Stimulated activated CD4-positive, alpha-beta T cell treated with anti-CD3 and anti-CD28 coated beads, Interleukin-12 subunit alpha, Interleukin-12 subunit beta, amount 100 ng/mL, for 48 hours (primary cell): ENCODE measurements around the gene PSME2.

ENCODE experiments used
- DNase-seq, 3 donors: peaks; one replicate each; pipeline ENCODE4 v3.0.0-alpha.2; 2020; ENCODE audit warnings: low read depth in 2 of 3, low spot score in 1 of 3

The PSME2 gene

GRCh38 chr14:24156840-24157239 lies 10.4 kb upstream of the PSME2 start:
- no peak for DNase-seq

GRCh38 chr14:24155100-24155499 lies 8.7 kb upstream of the PSME2 start:
- DNase-seq: no peak

GRCh38 chr14:24151404-24152080 lies 5.1 kb upstream of the PSME2 start:
- no peak for DNase-seq

- DNase-seq: no peak
Observed at GRCh38 chr14:24150993-24151392, 4.6 kb upstream of the PSME2 start.

DNA sequence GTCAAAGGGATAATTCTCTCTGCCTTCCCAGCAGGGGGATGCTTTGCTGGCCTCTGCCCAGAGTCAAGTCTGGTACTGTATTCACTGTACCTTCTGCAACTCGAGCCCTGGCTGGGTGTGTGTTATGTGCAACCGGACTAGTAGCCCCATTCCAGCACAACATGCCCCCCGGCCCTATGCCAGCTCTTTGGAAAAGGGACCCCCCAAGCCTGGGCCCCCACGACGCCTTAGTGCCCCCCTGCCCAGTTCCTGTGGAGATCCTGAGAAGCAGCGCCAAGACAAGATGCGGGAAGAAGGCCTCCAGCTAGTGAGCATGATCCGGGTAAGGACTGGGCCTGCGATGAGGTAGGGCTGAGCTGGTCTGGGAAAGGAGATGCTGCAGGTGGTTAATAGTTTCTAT lies 4.2 kb upstream of the PSME2 start:
- no peak for DNase-seq

DNA sequence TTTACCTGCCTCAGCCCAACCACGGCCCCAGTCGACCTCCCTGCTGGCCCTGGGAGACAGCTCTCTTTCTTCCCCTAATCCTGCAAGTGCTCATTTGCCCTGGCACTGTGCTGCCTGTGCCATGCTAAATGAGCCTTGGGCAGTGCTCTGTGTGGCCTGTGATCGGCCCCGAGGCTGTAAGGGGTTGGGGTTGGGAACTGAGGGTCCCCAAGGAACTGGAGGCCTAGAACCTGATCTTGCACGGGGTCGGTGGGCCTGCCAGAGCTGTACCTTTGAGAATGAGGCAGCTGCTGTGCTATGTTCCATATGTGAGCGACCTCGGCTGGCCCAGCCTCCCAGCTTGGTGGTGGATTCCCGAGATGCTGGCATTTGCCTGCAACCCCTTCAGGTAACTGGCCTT lies 3.7 kb upstream of the PSME2 start:
- DNase-seq: no peak

DNA sequence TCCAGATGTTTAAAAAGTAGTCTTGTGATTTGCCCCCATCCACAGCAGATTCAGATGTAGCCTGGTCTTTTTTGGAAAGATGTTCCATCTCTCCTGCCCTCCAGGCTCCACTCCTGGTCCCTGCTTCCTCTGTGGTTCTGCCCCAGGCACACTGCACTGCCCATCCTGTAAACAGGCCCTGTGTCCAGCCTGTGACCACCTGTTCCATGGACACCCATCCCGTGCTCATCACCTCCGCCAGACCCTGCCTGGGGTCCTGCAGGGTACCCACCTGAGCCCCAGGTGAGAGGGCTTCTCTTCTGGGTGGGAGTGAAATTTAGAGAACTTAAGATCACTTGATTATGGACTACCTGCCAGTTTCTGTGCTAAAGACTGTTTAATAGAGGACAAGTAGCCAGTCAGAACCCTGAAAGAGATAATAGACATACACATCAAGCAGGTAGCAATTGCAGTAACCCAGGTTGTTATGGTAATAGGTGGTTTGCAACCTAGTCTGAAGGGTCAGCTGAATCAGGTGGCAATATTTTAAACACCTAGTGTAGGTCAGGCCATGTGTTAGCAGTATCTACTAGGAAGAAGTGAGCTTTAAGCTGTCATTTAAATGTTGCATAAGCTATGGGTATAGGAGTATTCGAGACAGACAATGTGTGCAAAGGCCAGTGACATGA lies 3.0 kb upstream of the PSME2 start:
- DNase-seq: no peak

DNA sequence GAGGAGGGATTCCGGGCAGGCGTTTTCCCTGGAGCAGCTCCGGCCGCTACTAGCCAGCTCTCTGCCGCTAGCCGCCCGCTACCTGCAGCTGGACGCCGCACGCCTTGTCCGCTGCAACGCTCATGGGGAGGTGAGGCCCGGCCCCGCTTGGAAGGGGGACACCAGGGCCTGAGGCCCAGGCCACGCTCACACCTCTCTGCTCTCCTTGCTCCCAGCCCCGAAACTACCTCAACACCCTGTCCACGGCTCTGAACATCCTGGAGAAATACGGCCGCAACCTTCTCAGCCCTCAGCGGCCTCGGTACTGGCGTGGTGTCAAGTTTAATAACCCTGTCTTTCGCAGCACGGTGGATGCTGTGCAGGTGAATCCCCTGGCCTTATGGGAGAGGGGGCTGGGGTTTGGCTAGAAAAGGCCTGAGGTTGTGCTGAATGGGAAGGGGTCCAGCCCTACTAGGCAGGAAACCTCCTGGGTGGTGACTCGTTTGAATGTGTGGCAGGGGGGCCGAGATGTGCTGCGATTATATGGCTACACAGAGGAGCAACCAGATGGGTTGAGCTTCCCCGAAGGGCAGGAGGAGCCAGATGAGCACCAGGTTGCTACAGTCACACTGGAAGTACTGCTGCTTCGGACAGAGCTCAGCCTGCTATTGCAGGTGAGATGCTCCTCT lies 1.5 kb upstream of the PSME2 start:
- DNase-seq: no peak

GRCh38 chr14:24146978-24147760 lies 759 bp upstream of the PSME2 start, which contains the start of gene RNF31:
Gene RNF31, plus strand, starts transcription at chr14:24147498. Its CDS starts 201 bp downstream, at chr14:24147699.
- peak; percentile 96 to 98 (median 96) for DNase-seq

DNA sequence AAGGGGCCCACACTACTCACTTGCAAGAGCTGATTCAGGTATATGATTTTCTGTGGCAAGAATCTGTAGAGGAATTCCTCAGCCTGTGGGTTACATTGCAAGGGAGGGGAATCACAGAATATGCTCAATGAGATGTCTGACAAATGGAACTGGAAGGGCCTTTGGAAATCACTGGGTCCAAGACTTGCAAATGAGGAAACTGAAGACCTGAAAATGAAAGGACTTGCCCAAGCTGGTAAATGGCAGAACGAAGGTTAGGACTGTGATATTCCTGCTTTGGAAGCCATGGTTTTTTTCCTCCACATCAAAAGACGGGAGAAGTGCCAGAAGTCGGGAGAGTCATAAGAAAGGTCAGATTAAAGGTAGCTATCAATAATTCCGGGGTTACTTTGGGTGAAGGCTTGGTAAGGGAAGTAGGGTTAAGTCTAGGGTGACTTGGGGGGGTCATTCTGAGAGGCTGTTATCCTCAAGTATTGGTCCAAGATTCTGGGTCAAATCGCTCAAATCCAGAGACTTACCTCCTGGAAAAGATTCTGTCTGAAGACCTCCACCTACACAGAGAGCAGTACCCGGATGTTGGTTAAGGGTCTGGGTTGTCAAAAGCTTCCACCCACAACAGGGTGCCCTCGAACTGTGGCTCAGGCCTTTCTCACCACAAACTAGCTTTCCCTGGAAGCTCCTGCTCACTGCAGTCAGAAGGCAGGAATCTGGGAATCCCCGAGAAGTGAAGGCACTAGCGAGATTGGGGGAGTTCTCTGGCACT lies 539 bp downstream of the PSME2 start:
- DNase-seq: no peak

DNA sequence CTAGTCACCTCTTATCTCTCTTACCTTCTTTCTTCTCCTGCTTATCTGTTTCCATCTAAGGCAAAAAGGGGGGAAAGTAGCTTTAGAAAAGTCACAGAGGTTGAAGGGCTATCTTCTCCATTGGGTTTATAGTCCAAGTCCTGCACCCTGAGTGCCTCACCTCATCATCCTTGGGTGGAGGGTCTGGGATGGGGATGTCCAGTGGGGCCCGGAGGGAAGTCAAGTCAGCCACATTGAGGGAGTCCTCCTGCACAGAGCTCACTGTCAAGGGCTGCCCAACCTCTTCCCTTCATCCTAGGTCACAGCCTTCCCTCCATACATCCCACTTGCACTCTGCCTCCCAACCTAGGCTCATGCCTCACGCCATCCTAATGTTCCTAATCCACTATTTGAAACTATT lies 1.2 kb downstream of the PSME2 start:
- no peak for DNase-seq

DNA sequence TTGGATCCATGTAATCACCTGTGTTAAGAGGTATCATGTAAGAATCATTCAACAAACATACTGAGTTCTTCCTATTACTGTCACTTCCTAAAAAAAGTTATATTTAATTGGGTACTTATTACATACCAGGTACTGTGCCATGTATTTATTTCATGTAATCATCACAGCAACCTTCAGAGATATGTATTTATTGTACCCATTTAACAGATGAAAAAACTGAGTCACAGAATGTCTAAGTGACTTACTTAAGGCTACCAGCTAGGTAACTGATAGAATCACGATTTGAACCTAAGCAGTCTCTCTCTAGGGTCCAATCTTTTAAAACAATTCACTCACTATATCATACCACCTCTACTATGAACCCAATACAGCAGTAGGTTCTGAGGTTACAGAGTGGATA lies 2.0 kb downstream of the PSME2 start:
- DNase-seq: no peak

DNA sequence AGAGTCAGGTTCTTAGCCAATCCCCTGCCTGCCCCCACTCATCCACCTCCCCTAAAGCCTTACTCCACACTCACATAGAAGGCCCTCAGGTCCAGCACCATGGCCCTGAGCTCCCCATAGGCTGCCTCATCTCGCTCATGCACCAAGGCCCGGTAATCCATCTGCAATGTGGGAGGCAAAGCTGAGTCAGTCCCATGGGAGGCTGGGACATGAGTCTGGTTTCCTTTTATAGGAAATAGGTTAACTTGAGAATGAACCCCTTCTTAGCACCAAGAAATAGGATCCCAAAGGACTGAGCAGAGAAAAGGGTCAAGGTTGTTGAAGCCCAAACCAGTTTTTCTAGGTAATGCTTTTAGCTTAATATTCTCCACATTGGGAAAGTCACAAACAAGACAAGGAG lies 2.9 kb downstream of the PSME2 start:
- no peak for DNase-seq

DNA sequence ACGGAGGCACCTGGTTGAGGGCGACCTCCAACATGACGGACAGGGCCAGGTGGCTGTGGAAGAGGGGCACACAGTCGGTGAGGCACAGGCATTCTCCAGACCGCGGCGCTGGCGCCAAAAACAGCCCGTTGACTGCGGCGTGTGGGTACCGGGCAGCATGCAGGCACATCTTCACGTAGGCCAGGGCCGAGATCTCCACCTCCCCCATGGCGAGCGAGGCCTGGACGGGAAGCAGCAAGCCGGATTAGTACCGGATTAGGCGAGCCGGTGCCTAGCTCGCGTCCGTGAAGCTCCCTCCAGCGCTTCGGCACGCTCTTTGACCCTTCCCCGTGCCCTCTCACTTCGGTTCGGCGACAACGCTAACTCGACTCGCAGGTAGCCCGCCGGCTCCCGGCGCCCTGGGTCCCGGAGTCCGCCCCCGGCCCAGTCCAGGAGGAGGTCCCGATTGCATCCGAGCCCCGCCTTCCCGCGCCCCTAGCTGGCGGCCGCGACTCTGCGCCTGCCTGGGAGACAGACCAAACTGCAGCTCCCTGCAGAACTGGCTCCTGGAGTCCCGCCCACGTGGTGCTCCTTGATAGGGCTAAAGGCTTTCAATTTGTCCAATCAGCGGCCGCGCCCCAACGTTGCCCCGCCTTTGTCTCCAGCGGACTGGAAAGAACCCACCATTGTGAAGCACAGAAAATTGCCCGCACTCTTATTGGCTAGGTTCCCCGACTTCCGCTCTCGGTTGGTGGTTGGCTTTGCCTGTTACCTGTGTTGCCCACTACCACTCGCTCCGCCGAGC lies 5.1 kb downstream of the PSME2 start, which contains the start of gene EMC9:
EMC9 (minus strand) TSS at position 495 of the 784 bp plus-strand sequence; CDS start at position 208, 287 bp downstream.
- DNase-seq: peak; percentile 99 to 100 (median 100)

- DNase-seq: no peak
Observed at GRCh38 chr14:24139272-24139934, 7.0 kb downstream of the PSME2 start.

GRCh38 chr14:24138396-24139271 lies 7.8 kb downstream of the PSME2 start:
- no peak for DNase-seq

- no peak for DNase-seq
Observed at GRCh38 chr14:24137529-24138395, 8.6 kb downstream of the PSME2 start.
